Activated naive CD8-positive, alpha-beta T cell treated with anti-CD3 and anti-CD28 coated beads, Interleukin-2, amount 10 ng/mL, durations not matched to agents 7 days and 5 days (primary cell): Measurements from ENCODE around the gene MACROD2. TPM values are rescaled to one million over a fixed set of nuclear protein-coding genes. Genes with fewer than 3 reads are reported as not detected.

ENCODE experiments used
- ATAC-seq: fragments of 150-1000 bp; cut with Tn5 transposase; one replicate; pipeline ENCODE4 v1.10.0; 2021; ENCODE audit warnings: low read depth, moderate library complexity
- POLR2A ChIA-PET: fragments of 350-600 bp; sonication (Branson Sonifier 250); formaldehyde crosslinking; loops from one replicate; lab custom pipeline; 2021; ENCODE audit warnings: antibody characterized with exemption; lab: Charles Lee
- DNase-seq: peaks from one replicate; pipeline ENCODE4 v3.0.0; 2021
- H3K27ac Mint-ChIP-seq: one replicate; pipeline ENCODE4 v1.8.0; 2022; ENCODE audit warnings: mild to moderate bottlenecking, mixed read lengths
- H3K27me3 Mint-ChIP-seq: one replicate; pipeline ENCODE4 v1.8.0; 2022; ENCODE audit warnings: mild to moderate bottlenecking, moderate library complexity, mixed read lengths
- H3K36me3 Mint-ChIP-seq: one replicate; pipeline ENCODE4 v1.8.0; 2021; ENCODE audit warnings: mild to moderate bottlenecking, mixed read lengths
- H3K4me1 Mint-ChIP-seq: one replicate; pipeline ENCODE4 v1.8.0; 2021; ENCODE audit warnings: mixed read lengths
- H3K4me3 Mint-ChIP-seq: one replicate; pipeline ENCODE4 v1.8.0; 2022; ENCODE audit warnings: mild to moderate bottlenecking, moderate library complexity, mixed read lengths
- H3K9me3 Mint-ChIP-seq: one replicate; pipeline ENCODE4 v1.8.0; 2021; ENCODE audit warnings: mixed read lengths
- total RNA-seq, 2 experiments: library from RNA; stranded (reverse); gene quantifications; one replicate each; pipeline ENCODE4 v1.2.3, GENCODE V29; 2021

The MACROD2 gene
- total RNA-seq, 2 experiments from 2014 or later = not detected

GRCh38 chr20:15317546-15318232 lies 1322.4 kb downstream of the MACROD2 start:
- DNase-seq (no peak), ATAC-seq (no peak)
- Mint-ChIP-seq H3K4me3 (no peak overlapping the region), H3K27me3 (no peaks in the 10 kb centered on the region), H3K36me3 (no peaks in the 10 kb centered on the region), H3K27ac (no peak overlapping the region), H3K9me3 (peaks cover 3% of the 10 kb centered on the region), H3K4me1 (no peaks in the 10 kb centered on the region)
- POLR2A ChIA-PET = no interaction called here

DNA sequence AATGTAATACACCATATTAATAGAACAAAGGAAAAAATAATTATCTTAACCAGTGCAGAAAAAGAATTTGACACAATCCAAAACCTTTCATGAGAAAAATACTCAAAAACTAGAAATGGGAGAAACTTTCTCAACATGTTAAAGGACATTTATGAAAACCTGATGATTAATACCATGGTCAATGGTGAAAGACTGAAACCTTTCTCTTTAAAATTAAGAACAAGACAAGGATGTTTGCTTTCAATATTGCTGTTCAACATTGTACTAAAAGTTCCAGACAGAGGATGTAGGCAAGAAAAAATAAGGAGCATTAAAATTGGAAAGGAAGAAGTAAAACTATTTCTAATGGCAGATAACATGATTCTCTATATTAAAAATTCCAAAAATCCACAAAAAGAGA lies 1323.4 kb downstream of the MACROD2 start:
- no peaks in the 10 kb centered on the region for H3K27me3 Mint-ChIP-seq
- H3K27ac Mint-ChIP-seq = no peak overlapping the region
- ATAC-seq (no peak), DNase-seq (no peak)
- H3K4me1 Mint-ChIP-seq = no peaks in the 10 kb centered on the region
- POLR2A ChIA-PET = no interaction called here
- peaks cover 1% of the 10 kb centered on the region for H3K9me3 Mint-ChIP-seq
- no peak overlapping the region for H3K4me3 Mint-ChIP-seq
- H3K36me3 Mint-ChIP-seq = no peaks in the 10 kb centered on the region

- Mint-ChIP-seq H3K4me3 (no peak overlapping the region), H3K9me3 (peaks cover 1% of the 10 kb centered on the region), H3K27ac (no peak overlapping the region), H3K4me1 (no peaks in the 10 kb centered on the region), H3K36me3 (no peaks in the 10 kb centered on the region), H3K27me3 (no peaks in the 10 kb centered on the region)
- POLR2A ChIA-PET = no interaction called here
- DNase-seq (no peak), ATAC-seq (no peak)
Observed at GRCh38 chr20:15319439-15319838, 1324.1 kb downstream of the MACROD2 start.

DNA sequence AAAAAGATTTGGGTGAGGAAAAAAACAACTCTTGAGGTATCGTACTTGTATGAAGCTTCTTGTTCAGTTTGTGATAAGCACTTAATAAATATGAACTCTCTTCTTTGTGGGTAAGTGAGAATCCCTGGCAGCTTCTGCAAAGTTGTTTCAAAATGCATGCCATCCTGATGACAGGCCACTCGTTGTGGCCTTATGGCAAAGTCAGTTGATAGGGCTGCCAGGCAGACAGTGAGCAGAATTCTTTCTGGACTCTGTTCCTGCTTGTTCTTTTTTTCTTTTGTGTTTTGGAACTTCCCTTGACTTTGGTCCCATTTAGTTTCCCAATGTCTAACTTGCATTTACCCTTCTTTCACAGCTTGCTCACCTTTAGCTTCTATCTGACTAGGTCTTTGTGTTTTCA lies 1325.6 kb downstream of the MACROD2 start:
- H3K9me3 Mint-ChIP-seq = peaks cover 1% of the 10 kb centered on the region
- no peak overlapping the region for H3K4me3 Mint-ChIP-seq
- DNase-seq = no peak
- H3K27ac Mint-ChIP-seq = no peak overlapping the region
- POLR2A ChIA-PET = no interaction called here
- H3K4me1 Mint-ChIP-seq = no peaks in the 10 kb centered on the region
- H3K27me3 Mint-ChIP-seq = no peaks in the 10 kb centered on the region
- H3K36me3 Mint-ChIP-seq = no peaks in the 10 kb centered on the region
- ATAC-seq = no peak

DNA sequence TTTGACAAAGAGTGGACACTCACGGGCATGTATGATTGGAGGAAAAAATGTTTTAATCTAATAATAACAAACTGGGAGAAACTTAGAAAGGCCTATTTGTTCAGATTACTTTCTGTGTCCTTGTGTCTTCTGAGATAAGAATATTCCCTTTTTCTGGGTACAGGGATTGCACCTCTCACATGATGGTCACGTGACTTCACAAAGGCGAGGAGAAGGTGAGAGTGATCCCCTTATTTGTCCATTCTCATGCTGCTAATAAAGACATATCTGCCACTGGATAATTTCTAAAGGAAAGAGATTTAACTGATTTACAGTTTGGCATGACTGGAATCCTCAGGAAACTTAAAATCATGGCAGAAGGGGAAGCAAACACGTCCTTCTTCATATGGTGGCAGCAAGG lies 1331.8 kb downstream of the MACROD2 start:
- POLR2A ChIA-PET = no interaction called here
- DNase-seq = no peak
- Mint-ChIP-seq H3K4me1 (no peaks in the 10 kb centered on the region), H3K4me3 (no peak overlapping the region), H3K9me3 (peaks cover 5% of the 10 kb centered on the region), H3K27ac (no peak overlapping the region), H3K27me3 (peaks cover 1% of the 10 kb centered on the region), H3K36me3 (no peaks in the 10 kb centered on the region)
- ATAC-seq = no peak

GRCh38 chr20:15328084-15328483 lies 1332.8 kb downstream of the MACROD2 start:
- Mint-ChIP-seq H3K4me1 (no peaks in the 10 kb centered on the region), H3K4me3 (no peak overlapping the region), H3K9me3 (peaks cover 5% of the 10 kb centered on the region), H3K36me3 (no peaks in the 10 kb centered on the region), H3K27me3 (peaks cover 1% of the 10 kb centered on the region), H3K27ac (no peak overlapping the region)
- no peak for DNase-seq
- POLR2A ChIA-PET = no interaction called here
- no peak for ATAC-seq

- Mint-ChIP-seq H3K9me3 (peaks cover 3% of the 10 kb centered on the region), H3K4me3 (no peak overlapping the region), H3K27me3 (no peaks in the 10 kb centered on the region), H3K27ac (no peak overlapping the region), H3K4me1 (no peaks in the 10 kb centered on the region), H3K36me3 (no peaks in the 10 kb centered on the region)
- no peak for ATAC-seq
- POLR2A ChIA-PET = no interaction called here
- no peak for DNase-seq
Observed at GRCh38 chr20:15332711-15333160, 1337.4 kb downstream of the MACROD2 start.

DNA sequence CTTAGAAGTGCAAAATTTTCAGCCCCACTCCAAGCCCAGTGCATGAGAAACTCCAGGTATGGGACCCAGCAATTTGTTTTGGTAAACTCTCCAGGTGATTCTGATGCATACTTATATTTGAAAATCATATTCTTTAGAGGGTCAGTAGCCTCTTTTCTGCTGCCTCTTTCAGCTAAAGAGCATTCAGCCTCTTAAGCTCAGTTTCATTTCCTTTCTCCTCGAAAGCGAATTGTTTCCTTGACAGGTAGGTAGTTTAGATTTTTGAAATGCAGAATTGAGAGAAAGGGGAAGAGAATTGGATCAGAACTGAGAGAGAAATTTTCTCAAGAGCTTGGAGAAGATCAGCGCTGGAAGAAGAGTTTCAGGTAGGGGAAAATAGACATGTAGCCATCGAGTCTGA lies 1337.9 kb downstream of the MACROD2 start:
- no peaks in the 10 kb centered on the region for H3K36me3 Mint-ChIP-seq
- no peak for ATAC-seq
- H3K27me3 Mint-ChIP-seq = no peaks in the 10 kb centered on the region
- POLR2A ChIA-PET = no interaction called here
- H3K4me3 Mint-ChIP-seq = no peak overlapping the region
- H3K27ac Mint-ChIP-seq = no peak overlapping the region
- DNase-seq = no peak
- H3K9me3 Mint-ChIP-seq = peaks cover 3% of the 10 kb centered on the region
- H3K4me1 Mint-ChIP-seq = no peaks in the 10 kb centered on the region

GRCh38 chr20:15336011-15336410 lies 1340.7 kb downstream of the MACROD2 start:
- Mint-ChIP-seq H3K4me3 (no peak overlapping the region), H3K27ac (no peak overlapping the region), H3K27me3 (no peaks in the 10 kb centered on the region), H3K36me3 (no peaks in the 10 kb centered on the region), H3K4me1 (no peaks in the 10 kb centered on the region), H3K9me3 (no peaks in the 10 kb centered on the region)
- ATAC-seq = no peak
- no peak for DNase-seq
- POLR2A ChIA-PET = no interaction called here

DNA sequence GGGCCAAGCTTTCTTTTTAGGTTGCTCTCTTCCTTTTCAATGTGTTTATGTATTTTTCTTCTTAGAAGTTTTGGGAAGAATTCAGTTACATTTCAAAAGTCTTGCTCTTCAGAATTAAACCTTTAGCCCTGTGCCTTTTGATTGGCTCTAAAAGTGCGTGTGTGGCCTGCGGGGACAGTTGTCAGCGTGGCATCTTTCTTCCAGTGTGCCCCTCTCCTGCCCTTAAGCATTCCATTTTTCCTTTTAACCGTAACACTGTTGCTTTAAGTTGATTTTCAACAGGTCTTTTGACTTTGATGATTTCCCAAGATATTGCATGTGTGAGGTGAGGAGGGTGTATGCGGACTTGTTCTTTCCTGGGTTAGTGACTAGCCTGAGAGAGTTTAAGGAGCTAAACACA lies 1341.2 kb downstream of the MACROD2 start:
- Mint-ChIP-seq H3K27me3 (no peaks in the 10 kb centered on the region), H3K4me1 (no peaks in the 10 kb centered on the region), H3K27ac (no peak overlapping the region), H3K36me3 (no peaks in the 10 kb centered on the region), H3K9me3 (no peaks in the 10 kb centered on the region), H3K4me3 (no peak overlapping the region)
- DNase-seq = no peak
- ATAC-seq = no peak
- POLR2A ChIA-PET = no interaction called here

- no peaks in the 10 kb centered on the region for H3K9me3 Mint-ChIP-seq
- no peaks in the 10 kb centered on the region for H3K27me3 Mint-ChIP-seq
- no peak for ATAC-seq
- H3K4me3 Mint-ChIP-seq = no peak overlapping the region
- H3K4me1 Mint-ChIP-seq = no peaks in the 10 kb centered on the region
- POLR2A ChIA-PET = no interaction called here
- H3K36me3 Mint-ChIP-seq = no peaks in the 10 kb centered on the region
- H3K27ac Mint-ChIP-seq = no peak overlapping the region
- no peak for DNase-seq
Observed at GRCh38 chr20:15339264-15339663, 1343.9 kb downstream of the MACROD2 start.

- peaks cover 1% of the 10 kb centered on the region for H3K9me3 Mint-ChIP-seq
- H3K27ac Mint-ChIP-seq = no peak overlapping the region
- POLR2A ChIA-PET = no interaction called here
- no peaks in the 10 kb centered on the region for H3K4me1 Mint-ChIP-seq
- no peaks in the 10 kb centered on the region for H3K36me3 Mint-ChIP-seq
- ATAC-seq = no peak
- DNase-seq = no peak
- H3K4me3 Mint-ChIP-seq = no peak overlapping the region
- no peaks in the 10 kb centered on the region for H3K27me3 Mint-ChIP-seq
Observed at GRCh38 chr20:15342991-15343523, 1347.7 kb downstream of the MACROD2 start.

DNA sequence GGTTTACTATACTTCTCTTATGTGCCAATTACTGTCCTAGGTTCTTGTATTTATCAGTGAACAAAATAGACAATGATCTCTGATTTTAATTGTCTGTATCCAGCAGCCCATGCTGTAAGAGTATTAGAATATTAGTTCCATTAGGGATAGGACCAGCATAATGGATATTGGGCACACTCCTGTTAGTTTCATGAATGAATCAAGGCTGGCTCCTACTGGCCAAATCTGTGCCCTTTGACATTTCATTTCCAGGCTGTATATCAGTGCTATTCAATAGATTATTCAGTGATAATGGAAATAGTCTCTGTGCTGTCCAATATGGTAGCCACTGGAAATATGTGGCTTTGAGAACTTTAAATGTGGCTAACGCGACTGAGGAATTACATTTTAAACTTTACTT lies 1350.0 kb downstream of the MACROD2 start:
- Mint-ChIP-seq H3K4me3 (no peak overlapping the region), H3K4me1 (no peaks in the 10 kb centered on the region), H3K9me3 (peaks cover 1% of the 10 kb centered on the region), H3K27me3 (no peaks in the 10 kb centered on the region), H3K36me3 (no peaks in the 10 kb centered on the region), H3K27ac (no peak overlapping the region)
- ATAC-seq (no peak), DNase-seq (no peak)
- POLR2A ChIA-PET = no interaction called here

GRCh38 chr20:15346657-15347280 lies 1351.5 kb downstream of the MACROD2 start:
- H3K9me3 Mint-ChIP-seq = peaks cover 1% of the 10 kb centered on the region
- H3K36me3 Mint-ChIP-seq = no peaks in the 10 kb centered on the region
- no peak overlapping the region for H3K27ac Mint-ChIP-seq
- POLR2A ChIA-PET = no interaction called here
- no peak overlapping the region for H3K4me3 Mint-ChIP-seq
- ATAC-seq (no peak), DNase-seq (no peak)
- no peaks in the 10 kb centered on the region for H3K4me1 Mint-ChIP-seq
- no peaks in the 10 kb centered on the region for H3K27me3 Mint-ChIP-seq
